GM21390 (cell line): ENCODE data around the gene ATXN2.

Experiments used
- ATAC-seq: cut with Tn5 transposase; IDR thresholded peaks from one replicate; pipeline ENCODE4 v1.9.1; 2021; ENCODE audit not compliant: unreplicated experiment

ATXN2 gene

DNA sequence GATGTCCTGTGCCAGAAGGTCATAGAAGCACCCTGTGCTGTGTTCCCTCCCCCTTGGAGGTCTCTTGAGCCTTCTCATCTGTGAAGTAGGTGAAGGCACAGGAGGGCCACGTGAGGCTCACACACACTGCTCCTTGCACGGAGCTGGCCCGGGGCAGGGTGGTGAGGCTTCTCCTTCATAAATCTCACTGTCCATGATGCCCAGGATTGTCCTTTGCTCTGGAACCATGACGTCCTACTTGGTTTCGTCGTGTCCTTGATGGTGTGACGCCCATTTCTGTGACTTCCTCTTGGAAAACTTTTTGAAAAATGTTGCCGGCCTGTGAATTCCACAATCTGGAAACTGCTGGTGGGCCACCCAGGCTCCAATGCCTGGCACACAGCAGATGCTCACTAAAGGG, 159.0 kb downstream of the ATXN2 start:
- no peak for ATAC-seq

DNA sequence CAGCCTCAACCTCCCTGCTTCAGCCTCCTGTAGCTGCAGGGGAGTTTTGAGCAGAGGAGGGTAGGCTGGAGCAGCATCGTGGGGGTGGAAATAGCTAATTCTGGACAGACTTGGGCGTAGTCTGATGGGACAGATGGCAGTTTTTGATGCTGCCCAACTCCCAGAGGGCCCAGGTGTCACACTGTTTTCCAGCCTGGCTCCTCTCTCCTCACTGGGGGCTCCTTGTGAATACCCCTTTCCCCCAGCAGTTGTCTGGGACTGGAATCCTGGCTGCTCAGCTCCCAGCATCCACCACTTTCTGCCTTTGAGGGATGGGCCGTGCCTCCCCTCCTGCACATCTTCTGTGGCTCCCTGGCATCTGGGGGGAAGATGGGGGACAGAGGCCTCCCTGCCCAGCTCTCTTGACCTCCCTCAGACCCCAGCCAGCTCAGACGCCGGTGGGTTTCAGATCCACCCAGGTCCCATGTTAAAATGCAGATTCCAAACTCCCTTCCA, 159.4 kb downstream of the ATXN2 start:
- no peak for ATAC-seq

DNA sequence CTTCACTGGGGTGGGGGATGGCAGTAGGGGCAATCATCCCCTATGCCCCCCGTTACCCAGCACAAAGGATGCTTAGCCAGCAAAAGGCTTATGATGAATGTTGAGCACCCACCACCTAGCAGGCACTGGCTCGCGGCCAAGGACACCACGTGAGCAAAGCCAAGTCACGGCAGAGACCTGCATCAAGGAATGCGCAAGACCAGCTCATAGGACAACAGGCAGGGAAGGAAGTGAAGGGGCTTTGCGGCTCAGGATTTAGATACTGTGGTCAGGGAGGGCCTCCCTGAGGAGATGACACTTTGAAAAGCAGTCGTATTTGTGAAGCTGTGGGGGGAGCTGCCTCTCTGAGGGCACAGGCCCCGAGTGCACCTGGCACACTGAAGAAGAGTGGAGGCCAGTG, 160.6 kb downstream of the ATXN2 start:
- no peak for ATAC-seq

DNA sequence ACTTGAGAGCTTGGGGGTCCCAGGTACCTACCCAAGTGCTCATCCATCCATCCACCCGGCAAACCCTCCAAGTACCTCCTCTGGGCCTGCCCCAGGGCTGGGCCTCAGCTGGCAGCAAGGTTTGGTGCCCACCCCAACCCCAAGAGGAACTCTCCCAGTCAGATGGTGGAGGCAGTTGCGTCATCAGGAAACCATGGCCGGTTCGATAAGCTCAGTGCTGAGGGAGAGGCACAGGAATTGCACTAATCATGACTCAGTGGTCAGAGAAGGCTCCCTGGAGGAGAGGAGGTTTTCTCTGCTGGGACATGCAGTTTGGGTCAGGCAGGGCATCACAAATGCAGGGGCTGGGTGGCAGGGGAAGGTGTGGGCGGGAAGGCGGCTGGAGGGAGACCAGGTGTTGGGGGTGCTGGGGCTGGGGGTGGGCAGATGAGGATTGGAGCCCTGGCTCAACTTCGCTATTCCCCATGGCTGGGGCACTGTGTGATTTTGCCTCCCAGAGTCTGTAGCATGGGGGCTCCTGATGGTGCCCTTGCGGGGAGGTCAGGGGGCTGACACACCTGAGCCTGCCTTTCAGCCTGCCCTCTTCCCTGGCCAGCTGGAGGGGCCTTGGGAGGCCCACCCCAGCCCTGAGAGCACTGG, 161.2 kb downstream of the ATXN2 start:
- no peak for ATAC-seq

DNA sequence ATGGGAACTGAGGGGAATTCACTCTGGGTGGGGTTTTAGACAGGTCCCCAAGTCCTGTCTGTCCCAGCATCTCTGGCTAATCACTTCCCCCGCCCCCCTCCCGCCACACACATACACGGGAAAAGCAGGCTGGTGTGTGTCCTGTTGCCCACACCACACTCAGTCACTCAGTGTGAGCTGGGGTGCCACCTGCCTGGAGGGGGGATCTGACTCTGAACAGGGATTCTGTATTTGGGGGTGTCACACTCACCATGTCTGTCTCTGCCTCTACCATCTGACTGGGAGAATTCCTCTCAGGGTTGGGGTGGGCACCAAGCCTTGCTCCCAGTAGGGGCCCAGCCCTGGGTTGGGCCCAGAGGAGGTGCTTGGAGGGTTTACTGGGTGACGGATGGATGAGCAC, 162.3 kb downstream of the ATXN2 start:
- no peak for ATAC-seq

DNA sequence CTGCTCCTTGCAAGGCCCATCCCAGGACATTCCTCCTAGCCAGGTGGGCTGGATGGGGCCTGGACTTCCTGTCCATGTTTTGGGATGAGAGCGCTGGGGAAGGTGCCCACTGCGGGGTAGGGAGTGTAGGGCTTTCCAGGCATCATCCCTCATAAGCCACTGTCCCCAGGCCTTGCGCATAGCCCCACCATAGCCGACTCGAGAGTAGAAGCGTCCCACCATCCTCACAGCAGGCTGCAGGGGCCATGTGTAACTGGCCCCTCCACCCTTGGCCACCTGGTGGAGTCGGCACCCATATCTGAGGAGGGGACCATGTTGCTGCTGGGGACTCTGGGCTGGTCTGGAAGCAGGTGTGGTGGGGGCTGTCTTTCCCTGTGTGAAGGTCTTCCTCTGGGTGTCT, 162.8 kb downstream of the ATXN2 start:
- ATAC-seq, result no peak

DNA sequence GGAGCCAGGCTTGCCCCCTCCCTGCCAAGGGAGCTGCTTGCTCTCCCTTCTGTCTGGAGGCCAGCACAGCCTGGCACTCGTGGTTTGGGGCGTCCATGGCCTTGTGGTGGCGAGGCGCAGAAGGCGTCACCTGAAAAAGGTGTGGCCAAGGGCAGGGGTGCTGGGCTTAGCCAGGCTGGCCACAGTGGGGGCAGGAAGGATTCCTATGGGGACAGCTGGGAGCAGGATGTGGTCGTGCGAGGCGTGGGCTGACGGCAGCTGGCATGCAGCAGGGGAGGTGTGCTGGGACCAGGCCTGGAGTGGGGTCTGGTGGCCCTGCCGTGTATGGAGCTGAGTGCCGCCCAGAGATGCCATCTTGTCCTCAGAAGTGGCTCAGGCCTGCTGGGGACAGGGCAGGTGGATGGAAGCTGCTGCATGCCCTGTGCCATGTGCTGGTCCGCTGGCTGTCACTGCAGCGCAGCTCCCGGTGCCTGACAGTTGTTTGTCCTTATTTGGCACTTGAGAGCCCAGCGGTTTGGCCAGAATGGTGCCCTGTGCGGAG, 163.4 kb downstream of the ATXN2 start:
- ATAC-seq, result no peak

DNA sequence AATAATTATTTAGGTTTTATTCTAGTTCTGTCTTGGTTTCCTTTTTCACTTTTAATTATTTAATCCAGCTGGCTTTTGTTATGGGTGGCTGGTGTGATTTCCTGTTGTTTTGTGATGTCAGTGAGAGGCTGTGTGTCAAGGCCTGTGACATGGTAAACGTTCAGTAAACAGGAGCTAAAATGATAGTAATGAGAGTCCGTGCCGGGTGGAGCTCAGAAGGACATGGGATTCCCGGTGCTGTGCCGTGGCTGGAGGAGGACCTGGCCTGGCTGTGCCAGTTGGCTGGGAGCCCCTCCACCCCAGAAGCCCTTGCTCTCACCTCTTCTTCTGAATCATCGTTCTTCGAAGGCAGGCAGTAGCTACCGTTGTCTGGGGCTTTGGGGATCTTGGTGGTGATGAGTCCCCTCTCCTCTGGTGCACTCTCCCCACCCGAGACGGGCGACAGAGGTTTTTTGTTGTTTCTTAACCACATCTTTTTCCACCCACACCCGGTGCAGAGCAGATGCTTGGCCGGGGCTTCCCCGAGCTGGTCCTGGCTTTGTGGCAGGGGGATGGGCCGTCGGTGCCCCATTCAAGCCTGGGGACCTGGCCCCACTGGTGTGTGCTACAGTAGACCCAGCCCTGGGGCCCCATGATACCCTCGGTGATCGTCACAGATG, 164.3 kb downstream of the ATXN2 start:
- ATAC-seq, result peak; percentile 70

DNA sequence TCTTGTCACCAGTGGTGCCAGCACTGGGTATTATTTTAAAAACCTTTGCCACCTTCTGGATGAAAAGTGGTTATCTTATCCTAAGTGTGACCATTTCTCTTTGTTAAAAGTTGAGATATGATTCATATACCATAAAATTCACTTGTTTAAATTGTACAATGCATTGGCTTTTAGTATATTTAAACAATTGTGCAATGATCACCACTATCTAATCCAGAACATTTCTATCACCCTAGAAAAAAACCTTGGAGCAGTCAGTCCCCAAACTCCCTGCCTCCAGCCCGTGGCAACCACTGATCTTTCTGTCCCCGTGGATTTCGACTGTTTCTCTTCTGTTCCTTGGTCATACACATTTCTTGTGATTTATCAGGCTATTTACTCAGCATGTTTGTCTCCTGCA, 165.1 kb downstream of the ATXN2 start:
- no peak for ATAC-seq

DNA sequence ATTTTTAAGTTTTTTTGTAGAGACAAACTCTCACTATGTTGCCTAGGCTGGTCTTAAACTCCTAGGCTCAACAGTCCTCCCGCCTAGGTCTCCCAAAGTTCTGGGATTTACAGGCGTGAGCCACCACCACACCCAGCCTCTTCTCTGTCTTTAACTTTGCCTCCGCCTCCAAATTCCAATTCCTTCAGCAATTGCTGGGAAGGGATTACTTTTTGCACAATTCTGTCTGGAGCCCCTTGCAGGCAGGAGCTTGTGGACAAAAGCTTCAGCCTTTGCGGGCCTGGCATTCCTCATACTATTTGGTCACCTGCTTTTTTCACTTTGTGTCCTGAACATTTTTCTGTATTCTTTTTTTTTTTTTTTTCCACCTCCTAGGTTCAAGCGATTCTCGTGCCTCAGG, 167.3 kb downstream of the ATXN2 start:
- ATAC-seq, result no peak

DNA sequence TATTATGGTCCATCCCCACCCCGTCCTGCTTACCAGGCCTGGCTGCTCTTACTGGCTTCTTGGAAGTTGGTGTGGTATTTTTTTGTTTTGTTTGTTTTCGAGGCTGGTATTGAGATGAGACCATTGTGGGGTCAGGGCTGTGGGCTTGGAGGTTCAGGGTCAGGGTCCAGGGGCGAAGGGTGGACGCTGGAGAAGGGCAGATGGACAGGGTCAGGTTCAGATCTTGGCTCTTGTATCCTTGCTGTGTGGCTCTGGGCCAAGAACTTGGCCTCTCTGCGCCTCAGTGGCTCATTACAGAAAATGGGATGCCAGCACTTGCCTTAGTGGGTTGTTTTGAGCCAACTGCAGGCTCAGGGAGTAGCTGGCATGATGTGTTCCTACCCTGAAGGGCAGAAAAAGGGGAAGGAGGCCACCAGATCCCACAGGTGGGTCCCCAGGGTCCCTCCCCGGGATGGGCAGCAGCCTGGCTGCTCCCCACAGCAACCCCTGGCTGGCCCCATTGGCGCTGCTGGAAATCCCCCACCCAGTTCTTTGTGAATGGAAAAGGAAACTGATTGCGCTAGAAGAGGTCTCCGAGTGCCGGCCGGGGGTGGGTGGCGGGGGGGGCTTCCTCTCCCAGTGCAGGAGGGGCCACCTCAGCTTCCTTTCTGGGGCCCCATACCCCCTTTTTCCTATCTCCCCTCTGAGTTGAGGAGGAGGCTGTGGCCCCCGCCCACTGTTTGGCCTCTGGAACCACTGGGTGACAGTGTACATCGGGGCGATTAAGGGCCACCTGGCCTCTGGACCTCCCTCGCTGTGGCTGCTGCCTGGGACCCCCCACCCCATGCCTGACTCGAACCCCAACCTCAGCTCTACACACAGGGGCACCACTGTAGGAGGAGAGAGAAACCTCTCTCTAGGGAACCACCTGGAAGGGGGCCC, 168.4 kb downstream of the ATXN2 start:
- no peak for ATAC-seq

DNA sequence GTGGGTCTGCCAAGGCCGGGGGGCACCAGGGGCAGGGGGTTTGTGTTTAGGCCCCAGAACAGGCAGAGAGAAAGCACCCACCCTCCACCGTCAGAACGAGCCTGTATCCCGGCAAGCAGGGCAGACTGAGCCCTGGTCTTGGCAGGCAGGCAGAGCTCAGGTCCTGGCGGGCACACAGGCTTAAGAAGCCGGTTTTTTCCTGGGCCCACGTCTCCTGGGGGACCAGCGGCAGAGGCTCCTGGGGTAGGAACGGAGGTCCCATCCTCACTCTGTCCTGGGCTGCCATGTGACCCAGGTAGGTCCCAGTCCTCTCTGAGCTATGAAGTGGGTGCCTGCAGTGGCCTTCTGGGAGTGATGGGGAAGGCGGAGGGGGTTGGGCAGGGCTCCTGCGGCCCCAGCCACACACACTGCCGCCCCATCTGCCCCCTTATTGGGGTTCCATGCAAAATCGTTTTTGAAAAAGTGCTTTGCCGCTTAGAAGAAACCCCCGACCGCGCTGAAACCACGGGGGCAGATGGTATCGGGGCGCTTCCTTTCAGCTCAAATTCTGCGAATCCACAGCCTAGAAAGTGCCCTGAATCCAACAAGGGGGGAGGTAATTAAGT, 169.2 kb downstream of the ATXN2 start:
- no peak for ATAC-seq

DNA sequence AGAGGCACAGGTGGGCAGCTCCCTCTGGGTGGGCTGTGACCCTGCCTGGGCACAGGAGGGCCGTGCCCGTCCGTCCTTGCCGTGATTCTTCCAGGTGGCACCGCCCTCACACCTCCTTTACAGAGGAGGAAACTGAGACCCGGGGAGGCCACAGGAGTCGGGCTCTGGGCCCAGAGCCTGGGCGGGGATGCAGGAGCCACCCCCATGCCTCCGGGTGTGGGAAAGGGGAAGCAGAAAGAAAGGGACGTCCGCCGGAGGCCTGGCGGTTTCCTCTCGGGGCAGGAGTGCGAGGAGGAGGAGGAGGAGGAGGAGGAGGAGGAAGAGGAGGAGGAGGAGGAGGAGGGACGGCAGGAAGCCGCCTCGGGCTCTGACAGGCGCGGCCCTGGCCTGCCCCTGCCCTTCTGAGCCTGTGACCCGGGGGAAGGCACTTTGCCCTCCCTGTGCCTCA, 170.4 kb downstream of the ATXN2 start:
- no peak for ATAC-seq

DNA sequence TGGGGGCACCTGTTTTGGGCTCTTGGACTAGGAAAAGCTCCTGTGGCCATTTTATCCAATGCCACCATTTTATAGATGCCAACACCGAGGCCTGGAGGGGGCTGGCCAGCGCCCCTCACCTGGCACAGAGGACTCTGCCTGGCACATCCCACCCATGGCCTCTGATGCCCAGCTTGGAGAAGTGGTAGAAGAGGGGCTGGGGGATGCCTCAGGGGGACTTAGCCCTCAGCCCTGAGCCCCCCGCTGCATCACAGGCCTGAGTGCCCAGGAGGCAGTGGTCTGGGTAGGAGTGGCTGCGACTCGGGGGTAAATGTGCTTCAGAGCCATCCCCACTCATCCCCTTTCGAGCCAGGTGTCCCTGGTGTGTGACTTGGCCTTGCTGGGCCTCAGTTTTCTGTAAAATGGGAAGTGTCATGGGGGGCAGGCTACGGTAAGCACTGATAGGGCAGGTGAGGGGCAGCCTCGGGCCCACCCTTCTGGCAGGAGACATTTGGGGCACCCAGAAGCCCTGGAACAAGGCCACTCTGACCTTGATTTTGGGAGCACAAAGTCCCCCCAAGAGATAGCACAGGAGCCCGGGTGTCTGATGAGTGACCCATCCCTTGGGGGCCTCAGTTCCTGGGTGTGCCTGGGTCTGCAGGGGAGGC, 170.9 kb downstream of the ATXN2 start:
- no peak for ATAC-seq

DNA sequence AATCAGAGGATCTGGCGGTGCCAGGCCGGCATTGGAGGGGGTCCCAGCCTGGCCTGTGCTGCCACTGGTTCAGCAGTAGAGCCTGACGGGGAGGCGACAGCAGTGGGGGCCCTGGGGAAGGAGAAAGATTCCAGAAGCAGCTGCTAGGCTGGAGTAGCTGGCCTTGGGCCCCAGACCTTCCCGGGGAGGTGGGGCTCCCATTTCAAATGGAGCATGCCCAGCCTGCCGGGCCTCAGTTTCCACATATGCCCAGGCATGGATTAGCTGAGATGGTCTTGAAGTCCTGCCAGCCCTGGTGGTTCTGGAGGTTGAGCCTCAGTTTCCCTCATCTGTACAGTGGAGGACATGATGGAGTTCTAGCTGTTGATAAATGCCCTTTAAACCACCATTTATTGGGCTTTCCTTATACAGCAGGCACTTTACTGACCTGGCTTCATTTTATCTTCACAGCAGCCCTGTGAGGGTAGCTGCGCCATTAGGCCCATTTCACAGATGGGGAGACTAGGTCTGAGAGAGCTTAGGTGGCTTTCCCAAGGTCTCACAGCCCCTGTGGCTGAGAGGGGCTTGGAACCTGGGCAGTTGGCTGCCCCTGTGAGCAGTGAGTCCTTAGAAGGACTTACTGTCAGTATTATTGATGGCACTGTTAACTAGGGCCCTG, 171.6 kb downstream of the ATXN2 start:
- no peak for ATAC-seq

DNA sequence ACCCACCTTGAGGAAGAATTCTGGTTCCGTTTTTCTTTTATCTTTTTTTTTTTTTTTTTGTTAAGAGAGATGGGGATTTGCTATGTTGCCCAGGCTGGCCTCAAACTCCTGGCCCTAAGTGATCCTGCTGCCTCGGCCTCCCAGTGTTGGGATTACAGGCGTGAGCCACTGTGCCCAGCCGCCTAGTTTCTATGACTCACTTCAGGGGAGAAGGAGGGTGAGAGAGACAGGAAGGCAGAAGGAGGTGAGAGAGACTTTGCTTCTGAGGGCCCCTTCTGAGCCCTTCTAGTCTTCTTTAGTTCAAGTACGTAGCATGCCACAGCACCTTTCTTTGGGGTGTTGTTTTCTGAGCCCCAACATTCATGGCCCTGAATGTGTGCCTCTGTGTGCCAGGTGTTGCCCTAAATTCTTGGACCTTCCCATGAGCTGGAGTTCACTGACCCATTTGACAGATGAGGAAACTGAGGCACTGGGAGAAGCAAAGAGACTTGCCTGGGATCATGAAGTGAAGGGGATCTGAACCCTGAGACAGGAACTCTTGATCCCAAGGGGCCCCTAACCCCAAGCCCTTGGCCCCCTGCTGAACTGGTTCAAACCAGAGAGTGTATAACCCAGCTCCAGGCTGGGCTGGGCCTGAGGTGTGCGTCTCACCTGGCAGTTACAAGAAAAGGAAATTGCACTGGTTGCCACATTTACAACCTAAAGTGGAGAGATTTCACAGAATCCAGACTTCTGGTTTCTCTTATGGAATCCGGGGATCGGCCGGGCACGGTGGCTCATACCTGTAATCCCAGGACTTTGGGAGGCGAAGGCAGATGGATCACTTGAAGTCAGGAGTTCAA, 172.6 kb downstream of the ATXN2 start:
- no peak for ATAC-seq

DNA sequence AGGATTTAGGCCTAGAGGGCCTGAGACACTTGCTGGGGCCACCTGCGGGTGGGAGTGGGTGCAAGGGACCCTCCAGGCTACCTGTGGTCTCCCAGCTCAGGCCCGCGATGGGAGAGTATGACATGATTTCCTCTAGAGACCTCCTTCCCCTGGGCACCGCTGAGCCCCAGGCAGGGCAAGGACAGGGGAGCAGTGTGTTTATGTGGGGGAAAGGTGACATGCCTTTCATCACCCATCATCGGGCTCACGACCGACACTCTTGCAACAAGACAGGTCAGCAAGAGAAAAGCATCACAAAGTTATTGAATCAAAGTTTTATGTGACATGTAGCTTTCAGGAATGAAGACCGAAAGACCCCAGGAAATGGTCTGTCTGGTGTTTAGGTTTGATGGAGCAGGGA, 173.5 kb downstream of the ATXN2 start:
- ATAC-seq, result no peak

DNA sequence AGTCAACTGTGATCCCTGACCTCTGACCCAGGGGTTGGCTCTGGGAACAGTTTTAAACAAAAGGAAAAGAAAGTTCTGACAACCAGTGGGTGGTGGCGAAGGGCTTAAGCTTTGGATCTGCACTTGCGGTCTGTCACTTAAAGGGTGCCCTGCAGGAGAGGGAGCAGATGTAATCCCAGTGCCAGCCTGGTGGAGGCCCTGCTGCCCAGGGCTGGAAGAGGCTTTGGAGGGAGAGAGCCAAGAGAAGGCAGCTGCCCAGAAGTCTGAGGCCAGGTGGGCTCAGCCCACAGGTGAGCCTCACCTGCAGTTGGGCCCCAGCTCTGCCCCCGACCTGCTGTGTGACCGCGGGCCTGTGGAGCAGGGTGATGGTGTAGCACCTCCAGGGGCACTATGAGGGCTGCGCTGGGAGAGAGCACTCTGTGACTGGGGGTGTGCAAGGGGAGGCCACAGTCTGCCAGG, 174.3 kb downstream of the ATXN2 start:
- no peak for ATAC-seq

DNA sequence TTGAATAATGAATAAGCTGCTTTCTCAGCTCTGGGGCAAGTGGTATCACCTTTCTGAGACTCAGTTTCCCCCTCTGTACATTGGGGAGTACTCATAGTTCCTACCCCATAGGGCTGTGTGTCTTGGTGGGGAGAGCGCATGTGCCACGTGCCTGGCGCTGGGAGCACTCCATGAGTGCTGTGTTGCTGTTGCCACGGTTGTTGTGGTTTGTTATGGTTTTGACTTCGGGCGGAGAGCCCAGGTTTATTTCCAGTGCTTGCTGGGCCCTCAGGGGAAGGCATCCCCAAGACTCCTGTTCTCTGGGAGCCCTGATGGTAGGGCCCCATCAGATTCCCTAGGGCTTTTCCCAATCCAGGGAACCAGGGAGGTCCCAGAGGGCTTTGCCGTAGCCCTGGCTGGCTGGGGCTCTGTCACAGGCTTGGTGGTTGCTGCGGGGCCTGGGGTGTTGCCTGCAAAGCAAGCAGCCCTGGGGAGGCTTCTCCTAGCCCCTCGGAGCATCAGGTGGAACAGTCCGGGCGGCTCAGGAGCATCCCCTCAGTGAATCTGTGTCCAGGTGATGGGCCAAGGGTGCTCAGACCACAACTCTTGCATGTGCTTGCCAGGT, 174.8 kb downstream of the ATXN2 start:
- ATAC-seq, result no peak
